GM12878 (cell line): ENCODE results near the gene OPRM1.

Experiments
- CREM ChIP-seq: IDR thresholded peaks from 2 replicates; pipeline ENCODE4 v1.6.1; 2014; ENCODE audit warnings: antibody characterized with exemption, low read depth
- EP300 ChIP-seq, 2 experiments: fragments of 150-350 bp in 1 of 2; IDR thresholded peaks; 2 replicates each; pipeline ENCODE4 v1.6.1; 2011 to 2012; ENCODE audit warnings: low read depth in 2 of 2, low read length in 2 of 2, borderline replicate concordance in 1 of 2, improper control_type of control experiment in 1 of 2, inconsistent platforms in 1 of 2; ENCODE audit not compliant: control insufficient read depth in 1 of 2
- POLR2A ChIP-seq: IDR thresholded peaks from 2 replicates; pipeline ENCODE4 v1.6.1; 2011; ENCODE audit warnings: low read depth, mild to moderate bottlenecking, low read length
- POLR2AphosphoS5 ChIP-seq: IDR thresholded peaks from 2 replicates; pipeline ENCODE4 v1.6.1; 2011; ENCODE audit warnings: mild to moderate bottlenecking, low read length, inconsistent platforms
- TAF1 ChIP-seq: IDR thresholded peaks from 2 replicates; pipeline ENCODE4 v1.6.1; 2011; ENCODE audit warnings: mild to moderate bottlenecking, low read depth, low read length, borderline replicate concordance

GRCh38 chr6:154070657-154071056, 31.6 kb downstream of the OPRM1 start:
- TF ChIP-seq POLR2AphosphoS5 (no peak), TAF1 (no peak), EP300 (IDR thresholded peaks at IDR 0.05; ENCODE audit: borderline replicate concordance in 1 of 2, control insufficient read depth in 1 of 2, low read depth in 2 of 2, low read length in 2 of 2) (no peak), CREM (no peak), POLR2A (no peak)
